SK-N-SH (cell line): Measurements from ENCODE around the gene CST3. TPM values are rescaled to one million over a fixed set of nuclear protein-coding genes. Genes with fewer than 3 reads are reported as not detected.

ENCODE experiments used
- CTCF ChIA-PET: fragments of 300-600, 350-600 bp; formaldehyde crosslinking; extraction: SDS; loops from one replicate; lab custom pipeline; 2021; lab: Yijun Ruan, JAX
- POLR2A ChIA-PET: fragments of 350-600 bp; sonication (Branson Sonifier 250); formaldehyde crosslinking; extraction: SDS; loops from one replicate; lab custom pipeline; 2020; ENCODE audit warnings: antibody characterized with exemption, inconsistent platforms; lab: Yijun Ruan, JAX
- DNase-seq: peaks from one replicate; pipeline ENCODE4 v3.0.0; 2012
- H2AFZ ChIP-seq: fragments of 200-600 bp; sonication (generic); 2 replicates; pipeline ENCODE4 v1.8.1; 2016; ENCODE audit warnings: antibody characterized with exemption, mild to moderate bottlenecking, low read depth
- H3F3A ChIP-seq: fragments of 200-600 bp; sonication (generic); replicated peaks from 2 replicates; pipeline ENCODE3; 2016; ENCODE audit warnings: antibody characterized with exemption, mild to moderate bottlenecking; ENCODE audit not compliant: insufficient read depth
- H3K27ac ChIP-seq, 2 experiments: fragments of 200-500 bp in 1 of 2; fragments of 200-600 bp in 1 of 2; sonication (Bioruptor generic) in 1 of 2; sonication (generic), shearing (Covaris generic) in 1 of 2; 2 replicates each; pipeline versions ENCODE4 v1.5.1 to v1.6.1; 2014 to 2016; ENCODE audit warnings: low read depth in 2 of 2, inconsistent platforms in 1 of 2, low read length in 1 of 2, mild to moderate bottlenecking in 1 of 2, mixed read lengths in 1 of 2
- H3K27me3 ChIP-seq: fragments of 200-600 bp; sonication (generic), shearing (Covaris generic); 2 replicates; pipeline ENCODE4 v1.6.1; 2016; ENCODE audit warnings: mixed run types; ENCODE audit not compliant: insufficient read depth
- H3K36me3 ChIP-seq, 2 experiments: fragments of 200-500 bp in 1 of 2; fragments of 200-600 bp in 1 of 2; sonication (Bioruptor generic) in 1 of 2; sonication (generic) in 1 of 2; replicated peaks in 1 of 2; 2 replicates each; pipeline versions ENCODE3 to v1.5.1; 2014 to 2016; ENCODE audit warnings: low read length in 1 of 2, mild to moderate bottlenecking in 1 of 2; ENCODE audit not compliant: insufficient read depth in 2 of 2, control insufficient read depth in 1 of 2
- H3K4me1 ChIP-seq, 2 experiments: fragments of 200-500 bp in 1 of 2; fragments of 200-600 bp in 1 of 2; sonication (Bioruptor generic) in 1 of 2; sonication (generic), shearing (Covaris generic) in 1 of 2; 2 replicates each; pipeline versions ENCODE4 v1.5.1 to v1.6.1; 2014 to 2016; ENCODE audit warnings: low read depth in 1 of 2, low read length in 1 of 2, mixed run types in 1 of 2; ENCODE audit not compliant: insufficient read depth in 2 of 2, control insufficient read depth in 1 of 2
- H3K4me2 ChIP-seq: fragments of 200-600 bp; sonication (generic), shearing (Covaris generic); 2 replicates; pipeline ENCODE4 v1.6.1; 2017; ENCODE audit warnings: mixed run types
- H3K4me3 ChIP-seq, 2 experiments: fragments of 200-500 bp in 1 of 2; fragments of 200-600 bp in 1 of 2; sonication (Bioruptor generic) in 1 of 2; sonication (generic), shearing (Covaris generic) in 1 of 2; 2 replicates each; pipeline versions ENCODE4 v1.5.1 to v1.8.1; 2014 to 2016; ENCODE audit warnings: low read depth in 2 of 2, inconsistent platforms in 1 of 2, low read length in 1 of 2, mild to moderate bottlenecking in 1 of 2, mixed read lengths in 1 of 2, moderate library complexity in 1 of 2
- H3K79me2 ChIP-seq: fragments of 200-600 bp; sonication (generic); 2 replicates; pipeline ENCODE4 v1.8.1; 2017; ENCODE audit warnings: mild to moderate bottlenecking; ENCODE audit not compliant: insufficient read depth
- H3K9ac ChIP-seq: fragments of 200-600 bp; sonication (generic); 2 replicates; pipeline ENCODE4 v1.6.1; 2017; ENCODE audit warnings: mixed run types
- H3K9me2 ChIP-seq: fragments of 200-600 bp; sonication (generic); 2 replicates; pipeline ENCODE4 v1.6.1; 2017; ENCODE audit warnings: mixed run types
- H3K9me3 ChIP-seq: fragments of 200-600 bp; sonication (generic); 2 replicates; pipeline ENCODE4 v1.6.1; 2017; ENCODE audit warnings: mixed run types, mild to moderate bottlenecking, moderate library complexity
- H4K20me1 ChIP-seq: fragments of 200-600 bp; sonication (generic); 2 replicates; pipeline ENCODE4 v1.6.1; 2017; ENCODE audit warnings: mild to moderate bottlenecking, mixed run types; ENCODE audit not compliant: insufficient read depth
- CTCF ChIP-seq: fragments of 200-600 bp; sonication (generic); IDR thresholded peaks from 2 replicates; pipeline ENCODE4 v1.6.1; 2017; ENCODE audit warnings: antibody characterized with exemption, mild to moderate bottlenecking, moderate library complexity
- ELF1 ChIP-seq: IDR thresholded peaks from 2 replicates; pipeline ENCODE4 v1.4.0; 2012
- EZH2phosphoT487 ChIP-seq: fragments of 200-600 bp; sonication (generic); IDR thresholded peaks from 2 replicates; pipeline ENCODE4 v1.6.1; 2017; ENCODE audit warnings: low read depth, mixed run types, mild to moderate bottlenecking, antibody characterized with exemption, moderate library complexity, borderline replicate concordance
- FOXM1 ChIP-seq: IDR thresholded peaks from 2 replicates; pipeline ENCODE4 v1.4.0; 2012; ENCODE audit warnings: low read depth, mild to moderate bottlenecking
- GABPA ChIP-seq: IDR thresholded peaks from 2 replicates; pipeline ENCODE4 v1.4.0; 2012; ENCODE audit warnings: low read depth, mild to moderate bottlenecking
- GATA2 ChIP-seq: sonication (generic); formaldehyde crosslinking; IDR thresholded peaks from 2 replicates; pipeline ENCODE4 v1.5.0; 2020; ENCODE audit warnings: mild to moderate bottlenecking, missing genetic modification reagents
- JUND ChIP-seq: IDR thresholded peaks from 2 replicates; pipeline ENCODE4 v1.4.0; 2012
- MEF2A ChIP-seq: IDR thresholded peaks from 2 replicates; pipeline ENCODE4 v1.4.0; 2012; ENCODE audit warnings: low read depth, borderline replicate concordance
- MXI1 ChIP-seq: IDR thresholded peaks from 2 replicates; pipeline ENCODE4 v1.6.1; 2012; ENCODE audit warnings: mild to moderate bottlenecking, low read depth, low read length, improper control_type of control experiment
- PBX3 ChIP-seq: IDR thresholded peaks from 2 replicates; pipeline ENCODE4; 2012
- POLR2AphosphoS5 ChIP-seq: IDR thresholded peaks from 2 replicates; pipeline ENCODE4 v1.6.1; 2012; ENCODE audit warnings: low read depth, low read length
- REST ChIP-seq: IDR thresholded peaks from 2 replicates; pipeline ENCODE4 v1.6.1; 2012; ENCODE audit warnings: mild to moderate bottlenecking, low read depth, low read length, moderate library complexity
- RFX5 ChIP-seq: IDR thresholded peaks from 2 replicates; pipeline ENCODE4 v1.6.1; 2012; ENCODE audit warnings: mild to moderate bottlenecking, improper control_type of control experiment, low read length
- TAF1 ChIP-seq: IDR thresholded peaks from 2 replicates; pipeline ENCODE4 v1.6.1; 2012; ENCODE audit warnings: low read depth, mild to moderate bottlenecking, low read length, moderate library complexity, borderline replicate concordance
- TCF12 ChIP-seq: IDR thresholded peaks from 2 replicates; pipeline ENCODE4 v1.4.0; 2012
- TEAD4 ChIP-seq: IDR thresholded peaks from 2 replicates; pipeline ENCODE4 v1.4.0; 2012; ENCODE audit warnings: mild to moderate bottlenecking, borderline replicate concordance; ENCODE audit not compliant: insufficient read depth
- YY1 ChIP-seq: IDR thresholded peaks from 2 replicates; pipeline ENCODE4 v1.4.0; 2012; ENCODE audit warnings: low read depth, mild to moderate bottlenecking
- ZBTB33 ChIP-seq: IDR thresholded peaks from 2 replicates; pipeline ENCODE4 v1.4.0; 2012; ENCODE audit warnings: low read depth, borderline replicate concordance
- WGBS: methylation state at CpG from one replicate; pipeline ENCODE4 v1.1.6; 2017; ENCODE audit warnings: low lambda C conversion rate; 5-methylcytosine and 5-hydroxymethylcytosine counted together
- polyA plus RNA-seq, 3 experiments: library from polyadenylated mRNA; depleted of rRNA; stranded (reverse); fragments of >200 nt; gene quantifications; 2 replicates each; pipeline ENCODE4 v1.2.3, GENCODE V29; 2012

CST3 gene
- polyA plus RNA-seq, 1 of the 3 experiments (the other 2 are of a cell fraction), result 428 TPM

GRCh38 chr20:23683807-23684206 lies 46.1 kb upstream of the CST3 start:
- Histone ChIP-seq H3K36me3 (no peaks in the 10 kb centered on the region), H3K79me2 (no peaks in the 10 kb centered on the region), H3K9me2 (no peaks in the 10 kb centered on the region), H4K20me1 (no peaks in the 10 kb centered on the region), H3K27me3 (no peaks in the 10 kb centered on the region; the same call in 1 of the 2 replicates), H3K4me2 (no peak overlapping the region), H3K9me3 (no peaks in the 10 kb centered on the region), H3K9ac (no peak overlapping the region), H3K4me1 (no peaks in the 10 kb centered on the region), H3K27ac (no peak overlapping the region), H3K4me3 (no peak overlapping the region), H2AFZ (no peak overlapping the region), H3F3A (no peaks in the 10 kb centered on the region)
- WGBS, result 4% methylated on average over 2 of the region's 2 CpGs
- ChIA-PET CTCF (no interaction called here), POLR2A (no interaction called here)
- TF ChIP-seq PBX3, result no peak
- no peak for TF ChIP-seq TEAD4
- TF ChIP-seq EZH2phosphoT487, result no peak
- no peak for TF ChIP-seq MXI1
- no peak for TF ChIP-seq YY1
- no peak for TF ChIP-seq MEF2A
- no peak for TF ChIP-seq POLR2AphosphoS5
- no peak for TF ChIP-seq RFX5
- TF ChIP-seq TAF1, result no peak
- TF ChIP-seq ELF1, result no peak
- no peak for DNase-seq

GRCh38 chr20:23683281-23683680 lies 45.5 kb upstream of the CST3 start:
- POLR2A ChIA-PET, result no interaction called here
- Histone ChIP-seq H3K9me3 (no peaks in the 10 kb centered on the region), H3K9me2 (no peaks in the 10 kb centered on the region), H3K36me3 (no peaks in the 10 kb centered on the region), H3K4me2 (no peak overlapping the region), H3K79me2 (no peaks in the 10 kb centered on the region), H3F3A (no peaks in the 10 kb centered on the region), H3K4me3 (no peak overlapping the region), H2AFZ (no peak overlapping the region), H4K20me1 (no peaks in the 10 kb centered on the region), H3K9ac (no peak overlapping the region), H3K27me3 (no peaks in the 10 kb centered on the region; the same call in 1 of the 2 replicates), H3K4me1 (no peaks in the 10 kb centered on the region), H3K27ac (no peak overlapping the region)
- 39% methylated on average over 2 of the region's 2 CpGs for WGBS
- DNase-seq, result no peak
- CTCF ChIA-PET, result no interaction called here
- TF ChIP-seq TAF1 (no peak), REST (no peak), MEF2A (no peak), GABPA (no peak), ZBTB33 (no peak), FOXM1 (no peak), CTCF (no peak), MXI1 (no peak), GATA2 (no peak), JUND (no peak), PBX3 (no peak), TCF12 (no peak)
